Measurements from ENCODE around the gene SLC35F3.

SLC35F3 gene

DNA sequence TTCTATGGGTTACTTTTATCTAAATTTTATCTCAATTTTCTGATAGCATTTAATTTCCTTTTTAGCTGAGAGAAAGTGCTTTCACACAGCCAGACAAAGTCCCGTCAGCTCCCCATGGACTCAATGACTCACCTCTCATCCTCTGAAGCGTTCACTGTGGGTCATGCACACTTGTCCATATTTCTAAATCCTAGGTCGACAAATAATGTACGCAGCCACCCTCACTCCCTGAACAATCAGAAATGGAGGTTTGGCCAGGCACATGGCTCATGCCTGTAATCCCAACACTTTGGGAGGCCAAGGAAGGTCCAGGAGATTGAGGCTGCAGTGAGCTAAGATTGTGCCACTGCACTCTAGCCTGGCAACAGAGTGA is 426.4 kb downstream of the SLC35F3 start:
- no peak for DNase-seq

DNA sequence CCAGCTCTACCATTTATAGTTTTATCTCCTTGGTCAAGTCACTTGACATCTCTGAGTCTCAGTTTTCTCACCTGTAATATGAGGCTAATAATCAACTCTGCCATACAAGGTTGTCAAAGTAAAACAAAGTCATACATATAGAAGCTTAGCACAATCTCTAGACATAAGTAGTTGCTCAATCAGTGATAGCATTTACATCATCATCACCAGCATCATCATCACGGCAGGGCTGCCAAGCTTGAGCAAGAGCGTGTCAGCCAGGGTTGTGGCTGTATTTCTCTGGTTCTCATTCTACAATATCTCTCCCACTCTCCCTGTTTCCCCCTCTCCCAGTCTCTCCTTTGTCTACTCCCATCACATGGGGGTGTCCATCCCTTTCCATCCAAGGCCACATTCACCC is 427.0 kb downstream of the SLC35F3 start:
- DNase-seq, result no peak

DNA sequence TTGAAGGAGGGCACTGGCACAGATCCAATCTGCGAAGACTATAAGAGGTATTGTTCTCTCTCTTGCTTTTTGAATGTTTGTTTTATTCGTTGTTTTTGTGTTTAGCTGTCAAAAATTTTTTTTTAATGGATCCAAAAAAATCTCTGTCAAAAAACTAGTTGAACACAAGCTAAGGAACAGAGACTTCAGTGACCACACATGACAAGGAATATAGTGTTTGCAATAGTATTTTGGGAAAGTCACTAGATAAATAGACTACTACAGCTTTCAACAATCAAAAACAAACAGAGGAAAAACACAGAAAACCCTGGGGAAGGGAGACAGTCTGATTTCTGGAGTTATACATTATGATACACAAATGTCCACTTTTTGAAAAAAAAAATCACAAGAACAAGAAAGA is 431.9 kb downstream of the SLC35F3 start:
- no peak for DNase-seq

DNA sequence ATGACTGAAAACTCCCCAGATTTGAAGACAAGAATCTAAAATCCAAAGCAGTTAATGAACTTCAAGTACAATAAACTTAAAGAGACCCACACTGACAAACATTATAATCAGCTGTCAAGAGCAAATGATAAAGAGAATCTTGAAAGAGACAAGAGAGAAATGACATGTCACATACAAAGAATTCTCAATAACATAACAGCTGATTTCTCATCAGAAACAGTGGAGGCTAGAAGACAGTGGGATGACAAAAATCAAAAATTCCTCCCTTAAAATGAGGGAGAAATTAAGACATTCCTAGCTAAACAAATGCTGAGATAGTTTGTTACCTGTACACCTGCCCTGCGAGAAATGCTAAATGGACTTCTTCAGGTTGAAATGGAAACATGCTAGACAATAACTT is 432.8 kb downstream of the SLC35F3 start:
- no peak for DNase-seq

DNA sequence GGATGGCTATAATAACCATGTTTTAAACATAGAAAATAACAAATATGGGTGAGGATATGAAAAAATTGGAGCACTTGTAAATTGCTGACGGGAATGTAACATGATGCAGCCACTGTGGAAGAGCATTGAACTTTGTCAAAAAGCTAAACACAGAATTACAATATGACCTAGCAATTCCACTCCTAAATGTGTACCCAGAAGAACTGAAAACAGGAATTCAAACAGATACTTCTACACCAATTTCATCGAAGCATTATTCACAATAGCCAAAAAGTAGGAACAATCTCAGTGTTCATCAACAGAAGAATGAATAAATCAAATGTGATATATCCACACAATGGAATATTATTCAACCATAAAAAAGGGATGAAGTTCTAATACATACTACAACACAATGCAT is 436.1 kb downstream of the SLC35F3 start:
- DNase-seq, result no peak

DNA sequence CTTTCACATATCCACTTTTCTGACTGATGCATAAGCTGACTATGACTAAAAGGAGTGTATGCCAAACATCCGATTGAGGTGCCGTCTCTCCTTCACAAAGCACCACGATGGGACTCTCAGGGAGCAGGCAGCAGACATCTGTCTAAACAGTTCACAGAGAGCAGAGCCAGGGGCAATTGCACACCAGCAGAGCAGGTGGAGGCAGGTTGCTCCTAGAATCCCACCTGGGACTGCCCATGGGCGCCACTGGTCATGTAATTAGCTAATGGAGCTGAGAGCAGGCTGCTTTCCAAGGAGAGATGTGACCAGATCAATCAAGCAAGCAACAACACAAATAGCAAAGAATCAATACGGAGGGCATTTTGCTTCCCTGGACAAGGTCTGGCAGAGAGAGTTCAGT is 438.3 kb downstream of the SLC35F3 start:
- DNase-seq, result no peak

DNA sequence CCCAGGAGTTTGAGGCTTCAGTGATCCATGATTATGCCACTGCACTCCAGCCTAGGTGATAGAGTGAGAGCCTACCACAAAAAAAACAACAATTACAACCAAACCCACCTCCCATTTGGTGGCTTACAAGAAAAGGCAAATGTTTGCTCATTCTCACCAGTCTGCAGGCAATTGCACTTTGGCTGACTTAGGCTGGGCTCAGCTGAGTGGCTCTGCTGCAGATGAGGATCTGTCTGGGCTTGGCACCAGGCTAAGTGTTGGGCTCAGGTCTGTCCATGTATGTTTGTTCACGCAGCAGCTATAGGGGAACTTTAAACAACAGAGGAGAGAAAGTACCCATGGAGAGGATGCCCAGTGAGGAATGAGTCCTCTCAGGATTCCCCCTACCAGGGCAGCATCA is 440.8 kb downstream of the SLC35F3 start:
- no peak for DNase-seq

DNA sequence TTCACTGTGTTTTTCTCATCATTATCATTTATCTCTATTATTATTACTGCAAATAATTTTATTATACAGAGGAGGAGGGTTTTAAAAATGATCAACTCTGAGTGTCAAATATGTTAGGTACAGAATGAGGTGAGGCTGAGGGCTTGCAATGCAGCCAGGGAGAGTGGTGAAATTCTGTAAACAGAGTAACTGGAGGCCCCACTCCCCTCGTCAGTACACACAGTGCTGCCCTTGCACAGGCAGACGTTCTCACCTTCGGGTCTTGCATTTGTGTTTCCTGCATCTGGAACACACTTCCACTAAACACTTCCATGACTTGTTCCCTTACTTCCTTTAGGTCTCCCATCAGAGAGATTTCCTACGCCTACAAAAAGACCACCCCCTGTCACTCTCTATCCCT is 444.5 kb downstream of the SLC35F3 start:
- no peak for DNase-seq

DNA sequence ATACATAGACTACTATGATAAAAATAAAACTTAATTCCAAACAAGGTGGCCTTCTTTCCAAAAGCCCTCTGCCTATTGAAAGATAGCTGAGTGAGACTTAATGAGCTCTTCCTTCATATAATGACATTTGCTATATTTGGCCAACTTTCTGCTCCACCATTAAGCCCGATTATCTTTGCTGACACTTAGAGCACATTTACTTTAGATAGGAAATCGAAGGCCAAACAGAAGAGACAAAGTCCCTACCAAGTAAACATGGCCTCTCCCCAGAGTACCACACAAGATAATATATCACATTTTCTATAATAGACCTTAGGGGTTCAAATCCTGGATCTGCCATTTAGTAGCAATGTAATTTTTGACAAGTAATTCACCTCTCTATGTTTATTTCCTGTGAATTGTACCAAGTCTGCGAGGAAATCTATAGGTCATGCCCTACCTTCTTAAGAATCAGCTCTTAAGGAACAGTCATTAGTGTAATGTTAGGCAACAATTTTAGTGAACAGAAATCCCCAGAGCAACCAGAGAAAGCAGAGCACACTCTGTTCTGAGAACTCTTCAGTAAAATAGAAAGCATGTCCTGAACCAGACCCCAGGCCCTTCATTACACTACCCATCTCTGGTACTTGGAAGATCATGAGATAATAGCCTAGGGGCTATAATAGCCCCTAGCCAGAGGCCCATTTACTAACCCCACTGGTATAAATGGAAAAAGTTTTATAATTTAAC is 451.5 kb downstream of the SLC35F3 start:
- DNase-seq, result no peak

DNA sequence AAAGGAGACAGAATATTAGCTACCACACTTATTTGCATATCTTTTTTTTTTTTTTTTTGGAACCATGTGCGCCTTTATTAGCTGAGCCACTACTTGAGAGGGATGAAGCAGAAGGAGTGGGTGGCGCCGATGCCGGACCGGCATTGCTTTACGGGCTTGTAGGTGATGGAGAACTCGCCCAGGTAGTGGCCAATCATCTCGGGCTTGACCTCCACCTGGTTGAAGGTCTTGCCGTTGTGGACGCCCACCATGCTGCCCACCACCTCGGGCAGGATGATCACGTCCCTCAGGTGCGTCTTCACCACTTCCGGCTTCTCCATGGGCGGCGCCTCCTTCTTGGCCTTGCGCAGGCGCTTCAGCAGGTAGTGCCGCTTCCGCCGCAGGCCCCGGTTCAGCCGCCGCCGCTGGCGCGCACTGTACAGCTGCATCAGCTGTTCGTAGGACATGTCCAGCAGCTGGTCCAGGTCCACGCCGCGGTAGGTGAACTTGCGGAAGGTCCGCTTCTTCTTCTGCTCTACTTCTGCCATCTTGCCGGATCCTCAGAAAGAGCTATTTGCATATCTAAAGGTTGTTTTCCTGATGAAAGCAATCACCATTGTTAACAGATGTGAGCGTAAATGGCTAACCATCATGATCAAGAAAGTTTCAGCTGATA is 452.3 kb downstream of the SLC35F3 start:
- DNase-seq, result peak; percentile 56 to 68

DNA sequence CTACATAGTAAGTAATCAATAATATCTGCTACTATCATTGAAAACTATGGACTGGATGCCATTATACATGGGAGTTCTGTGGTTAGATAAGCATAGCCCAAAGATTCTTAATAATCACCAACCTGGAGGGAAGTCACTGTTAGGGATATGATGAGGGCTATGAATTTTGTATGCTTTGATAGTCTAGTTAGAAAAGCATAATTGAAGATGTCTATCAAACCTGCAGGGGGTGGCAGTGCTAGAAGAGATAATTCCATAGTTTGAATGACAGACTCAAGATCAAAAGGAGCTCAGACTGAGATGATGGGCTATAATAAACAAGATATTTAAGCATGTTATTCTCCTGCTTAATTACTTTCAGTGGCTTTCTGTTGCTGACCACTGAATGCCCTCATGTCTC is 453.4 kb downstream of the SLC35F3 start:
- DNase-seq, result no peak

DNA sequence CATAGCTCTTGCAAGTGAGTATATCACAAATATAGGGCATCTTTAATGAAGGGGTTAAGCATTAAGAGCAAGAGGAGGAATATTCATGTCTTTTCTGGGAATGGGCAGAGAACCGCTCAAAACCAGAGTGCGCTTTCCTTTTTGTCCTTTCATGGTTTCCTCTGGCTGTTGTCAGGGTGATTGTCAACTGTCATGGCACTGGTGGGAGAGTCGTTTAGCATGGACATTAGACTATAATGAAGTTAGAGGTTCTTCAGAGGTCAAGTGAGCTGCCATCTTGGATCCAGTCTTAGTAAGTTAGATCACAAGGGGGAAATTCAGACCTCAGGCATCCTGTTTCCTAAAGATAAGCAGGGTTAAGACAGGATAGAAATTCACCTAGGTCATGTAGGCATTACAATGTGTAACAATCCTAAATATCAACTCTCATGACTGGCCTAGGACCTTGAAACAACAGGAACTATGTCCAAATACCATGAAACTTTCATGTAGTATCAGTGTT is 456.7 kb downstream of the SLC35F3 start:
- no peak for DNase-seq

DNA sequence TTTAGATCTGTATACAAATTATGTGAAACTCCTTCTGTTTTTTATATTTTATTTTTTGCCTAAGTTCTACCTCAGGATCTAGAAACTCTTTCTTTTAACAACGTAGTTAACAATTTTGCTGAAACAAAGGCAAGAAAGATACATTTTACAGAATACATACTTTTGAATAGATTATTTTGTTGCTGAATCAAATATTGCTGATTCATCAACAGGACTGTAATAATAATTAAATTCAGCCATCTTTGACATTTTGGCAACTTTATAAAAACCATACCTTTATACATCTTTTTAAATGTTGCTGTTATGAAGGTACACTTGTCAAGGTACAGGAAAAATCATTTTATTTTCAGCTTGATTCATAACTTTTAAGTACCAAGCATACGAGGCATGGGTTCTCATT is 458.1 kb downstream of the SLC35F3 start:
- DNase-seq, result no peak

DNA sequence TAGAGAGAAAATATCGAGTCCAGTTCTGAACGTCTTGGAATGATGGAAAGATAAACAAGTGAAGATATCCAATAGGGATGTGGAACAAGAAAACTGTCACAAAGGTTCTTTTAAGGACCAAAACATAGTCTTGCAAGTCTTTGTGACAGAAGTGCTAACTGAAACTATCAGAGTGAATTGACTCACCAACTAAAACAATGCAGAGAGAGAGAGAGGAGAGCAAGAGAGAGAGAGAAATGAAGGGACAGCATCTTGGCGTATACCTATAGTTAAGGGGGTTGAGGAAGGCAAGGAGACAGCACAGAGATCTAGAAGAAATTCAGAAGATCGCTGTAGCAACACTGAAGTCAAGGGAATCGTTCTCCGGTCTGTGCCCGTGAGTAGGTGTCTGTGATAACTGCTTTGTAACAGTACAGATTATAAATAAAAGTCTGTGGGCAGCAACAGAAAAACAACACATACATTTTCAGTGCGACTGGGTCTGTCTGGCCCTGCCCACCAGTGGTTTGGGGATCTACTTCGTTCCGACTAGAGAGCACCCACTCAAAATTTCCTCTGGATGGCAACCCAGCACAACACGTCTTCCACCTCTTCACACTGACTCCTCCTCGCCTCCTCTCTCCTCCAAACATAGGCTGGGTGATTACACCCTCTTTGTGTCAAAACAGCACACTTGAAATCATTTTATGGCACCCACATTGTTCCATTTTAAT is 464.0 kb downstream of the SLC35F3 start:
- DNase-seq, result no peak

DNA sequence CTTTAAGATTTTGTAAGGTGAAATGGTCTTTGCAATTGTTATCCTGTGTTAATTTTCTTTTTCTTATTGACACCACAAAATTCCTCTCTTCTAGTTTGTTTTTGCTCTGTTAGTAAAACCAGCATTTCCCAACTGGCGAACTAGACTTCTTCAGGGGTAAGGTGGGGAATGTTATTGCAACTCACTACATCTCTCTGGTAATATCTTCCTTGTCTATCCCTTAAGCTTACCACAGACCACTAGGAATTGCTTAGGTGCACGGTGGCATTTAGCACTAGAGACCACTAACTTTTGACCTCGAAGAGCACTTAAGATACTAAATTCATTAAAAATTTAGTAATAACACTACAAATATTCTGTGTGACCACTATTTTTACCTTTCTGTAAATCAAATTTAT is 464.6 kb downstream of the SLC35F3 start:
- DNase-seq, result no peak

DNA sequence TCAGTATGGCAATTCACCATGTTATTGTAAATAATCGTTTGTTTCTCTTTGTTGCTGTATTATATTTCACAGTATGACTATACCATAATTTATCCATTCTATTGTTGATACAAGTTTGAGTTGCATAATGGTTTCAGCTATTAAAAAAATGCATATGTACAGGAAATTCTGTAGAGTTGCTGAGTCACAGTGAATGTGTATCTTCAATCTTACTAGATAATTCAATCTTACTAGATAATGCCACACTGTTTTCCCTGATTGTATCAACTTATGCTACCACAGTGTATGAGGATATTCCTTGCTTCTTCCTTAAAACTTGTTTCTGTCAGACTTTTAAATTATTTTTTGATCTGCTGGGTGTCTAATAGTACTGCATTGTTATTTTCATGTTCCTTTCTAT is 465.3 kb downstream of the SLC35F3 start:
- DNase-seq, result no peak

DNA sequence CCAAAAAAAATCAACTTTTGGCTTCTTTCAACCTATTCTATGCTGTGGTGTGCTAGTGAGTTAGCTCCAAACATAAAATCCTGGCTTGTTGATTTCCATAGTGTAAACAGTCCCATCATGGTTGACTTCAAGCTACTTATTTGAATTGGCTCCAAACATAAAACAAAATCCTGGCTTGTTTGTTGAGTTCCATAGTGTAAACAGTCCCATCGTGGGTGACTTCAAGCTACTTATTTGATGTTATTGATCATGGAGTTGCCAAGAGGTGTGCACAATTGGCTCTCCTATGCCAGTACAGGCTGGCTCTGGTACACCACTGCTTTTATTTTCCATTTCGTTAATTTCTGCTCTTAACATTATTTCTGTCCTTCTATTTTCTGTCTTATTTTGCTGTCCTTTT is 466.9 kb downstream of the SLC35F3 start:
- DNase-seq, result no peak

DNA sequence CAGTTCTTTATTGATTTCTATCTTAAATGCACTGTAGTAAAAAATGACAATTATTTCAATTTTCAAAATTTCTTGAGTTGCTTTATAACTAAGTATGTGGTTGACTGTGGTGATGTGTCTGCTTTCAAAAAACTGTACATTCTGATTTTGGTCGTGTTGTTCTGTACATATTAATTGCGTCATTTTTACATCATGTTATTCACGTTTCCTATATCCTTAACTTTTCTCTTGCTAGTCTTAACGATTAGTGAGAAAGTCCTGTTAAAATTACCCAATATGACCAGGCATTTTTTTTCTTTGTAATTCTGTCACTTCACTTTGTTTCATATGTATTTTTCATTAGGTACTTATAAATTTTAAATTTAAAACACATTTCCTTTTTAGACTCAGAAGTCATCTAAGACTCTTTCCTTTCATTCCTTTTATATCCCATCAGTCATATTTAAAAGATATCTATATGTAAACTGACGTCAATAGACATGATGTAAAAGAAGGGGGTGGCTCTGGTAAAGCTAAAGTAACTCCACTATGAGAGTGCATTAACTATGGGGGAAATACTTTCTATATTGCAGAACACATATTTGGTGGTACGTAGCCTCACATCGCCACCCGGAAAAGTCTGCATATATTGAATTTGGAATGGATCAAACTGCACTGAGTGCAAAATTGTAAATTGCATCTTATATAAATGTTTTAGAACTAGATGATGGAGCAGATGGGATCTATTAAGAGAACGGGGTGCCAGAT is 467.7 kb downstream of the SLC35F3 start:
- DNase-seq, result no peak

DNA sequence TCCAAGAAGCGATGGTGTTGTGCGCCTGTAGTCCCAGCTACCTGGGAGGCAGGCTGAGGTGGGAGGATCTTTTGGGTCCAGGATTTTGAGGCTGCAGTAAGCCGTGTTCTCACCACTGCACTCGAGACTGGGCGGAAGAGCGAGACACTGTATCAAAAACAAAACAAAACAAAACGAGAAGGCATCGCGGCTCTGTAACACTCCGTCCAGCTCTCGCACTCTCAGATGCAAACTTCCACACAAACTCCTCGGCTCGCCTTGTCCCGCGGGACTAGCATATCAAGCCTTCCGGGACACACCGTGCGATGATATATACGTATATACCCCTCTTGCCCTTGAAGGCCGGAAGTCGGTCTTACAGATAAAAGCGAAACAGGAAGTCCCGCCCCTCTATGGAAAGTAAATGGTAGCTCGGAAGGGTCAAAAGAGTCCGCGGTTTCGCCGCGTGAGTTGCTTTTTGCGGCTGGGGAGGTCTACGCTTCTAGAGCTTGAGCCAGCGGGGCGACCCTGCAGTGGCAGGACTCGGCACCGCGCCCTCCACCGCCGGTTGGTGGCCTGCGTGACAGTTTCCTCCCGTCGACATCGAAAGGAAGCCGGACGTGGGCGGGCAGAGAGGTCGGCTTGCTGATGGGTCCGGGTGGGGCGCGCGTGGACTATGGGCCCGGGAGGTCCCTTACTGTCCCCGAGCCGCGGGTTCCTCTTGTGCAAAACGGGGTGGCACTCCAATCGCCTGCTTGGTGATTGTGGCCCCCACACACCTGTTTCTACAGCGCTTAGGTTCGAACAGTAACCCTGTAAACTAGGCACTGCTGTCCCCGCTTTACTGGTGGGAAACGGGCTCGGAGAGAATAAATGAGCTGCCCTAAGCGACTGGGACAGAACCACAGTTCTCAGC is 468.8 kb downstream of the SLC35F3 start, which contains the start of gene COA6:
TSS of gene COA6 (plus strand) at position 393 of the 895 bp plus-strand sequence. CDS start at position 404, 11 bp downstream.
- peak; percentile 95 to 98 for DNase-seq

DNA sequence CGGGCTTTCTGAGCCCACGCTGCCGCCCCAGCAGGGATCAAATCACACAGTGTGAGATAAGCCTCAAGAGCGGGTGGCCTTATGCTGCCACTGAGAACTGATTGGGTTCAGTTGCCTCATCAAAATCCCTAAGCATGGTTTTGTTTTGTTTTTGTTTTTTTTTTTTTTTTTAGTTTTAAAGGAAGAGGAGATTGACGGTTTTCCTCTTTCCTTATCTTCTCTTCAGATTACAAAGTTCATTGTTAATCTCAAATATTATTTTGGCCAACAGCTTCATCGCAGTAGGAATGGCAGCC is 469.4 kb downstream of the SLC35F3 start:
- no peak for DNase-seq
